Measurements from ENCODE around the gene DHRS13. TPM values are rescaled to one million over a fixed set of nuclear protein-coding genes. Genes with fewer than 3 reads are reported as not detected.

Gene DHRS13
- total RNA-seq, 3 donors from 2014 or later = 7.1 to 10.1 (median 7.3) TPM

DNA sequence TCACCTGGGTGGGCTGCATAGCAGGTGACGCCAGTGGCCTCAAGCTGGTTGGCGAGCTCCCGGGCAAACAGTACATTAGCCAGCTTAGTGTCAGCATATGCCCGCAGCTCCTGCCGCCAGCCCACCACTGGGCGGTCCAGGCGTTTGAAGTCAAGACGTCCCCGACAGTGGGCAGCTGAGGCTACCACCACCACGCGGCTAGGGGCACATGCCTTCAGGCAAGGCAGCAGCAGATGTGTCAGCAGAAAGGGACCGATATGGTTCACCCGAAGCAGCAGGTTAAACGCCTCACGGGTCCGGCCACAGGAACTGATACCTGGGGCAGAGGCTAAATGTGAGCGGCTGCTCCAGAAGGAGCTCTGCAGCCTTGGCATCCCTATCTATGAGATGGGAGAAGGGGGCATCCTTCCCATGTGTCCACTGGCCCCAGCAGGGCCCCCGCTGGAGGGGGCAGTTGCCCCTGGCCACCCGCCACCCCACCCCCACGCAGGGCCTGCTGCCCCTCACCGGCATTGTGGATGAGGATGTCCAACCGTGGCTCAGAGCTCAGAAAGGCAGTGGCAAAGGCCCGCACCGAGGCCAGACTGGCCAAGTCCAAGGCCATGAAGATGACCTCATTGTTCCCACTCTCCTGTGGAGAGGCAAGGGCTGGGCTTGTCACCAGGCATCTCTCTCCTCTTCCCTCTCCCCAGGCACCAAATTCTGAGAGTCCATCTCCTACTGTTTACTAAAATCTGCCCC, 1.7 kb downstream of the DHRS13 start:
- intact Hi-C loops (cut with DNase I, micrococcal nuclease) = no loop called here
- Histone ChIP-seq H3K4me1 (ENCODE audit: low read depth) (peaks cover 29% of the 10 kb centered on the region), H3K36me3 (ENCODE audit: low read depth) (no peaks in the 10 kb centered on the region), H3K9me3 (no peaks in the 10 kb centered on the region), H3K4me3 (no peak overlapping the region)
- TF ChIP-seq, protein P1, sequence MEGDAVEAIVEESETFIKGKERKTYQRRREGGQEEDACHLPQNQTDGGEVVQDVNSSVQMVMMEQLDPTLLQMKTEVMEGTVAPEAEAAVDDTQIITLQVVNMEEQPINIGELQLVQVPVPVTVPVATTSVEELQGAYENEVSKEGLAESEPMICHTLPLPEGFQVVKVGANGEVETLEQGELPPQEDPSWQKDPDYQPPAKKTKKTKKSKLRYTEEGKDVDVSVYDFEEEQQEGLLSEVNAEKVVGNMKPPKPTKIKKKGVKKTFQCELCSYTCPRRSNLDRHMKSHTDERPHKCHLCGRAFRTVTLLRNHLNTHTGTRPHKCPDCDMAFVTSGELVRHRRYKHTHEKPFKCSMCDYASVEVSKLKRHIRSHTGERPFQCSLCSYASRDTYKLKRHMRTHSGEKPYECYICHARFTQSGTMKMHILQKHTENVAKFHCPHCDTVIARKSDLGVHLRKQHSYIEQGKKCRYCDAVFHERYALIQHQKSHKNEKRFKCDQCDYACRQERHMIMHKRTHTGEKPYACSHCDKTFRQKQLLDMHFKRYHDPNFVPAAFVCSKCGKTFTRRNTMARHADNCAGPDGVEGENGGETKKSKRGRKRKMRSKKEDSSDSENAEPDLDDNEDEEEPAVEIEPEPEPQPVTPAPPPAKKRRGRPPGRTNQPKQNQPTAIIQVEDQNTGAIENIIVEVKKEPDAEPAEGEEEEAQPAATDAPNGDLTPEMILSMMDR (IDR thresholded peaks at IDR 0.05) = no peak
- ATAC-seq = no peak
- no peak for DNase-seq

DNA sequence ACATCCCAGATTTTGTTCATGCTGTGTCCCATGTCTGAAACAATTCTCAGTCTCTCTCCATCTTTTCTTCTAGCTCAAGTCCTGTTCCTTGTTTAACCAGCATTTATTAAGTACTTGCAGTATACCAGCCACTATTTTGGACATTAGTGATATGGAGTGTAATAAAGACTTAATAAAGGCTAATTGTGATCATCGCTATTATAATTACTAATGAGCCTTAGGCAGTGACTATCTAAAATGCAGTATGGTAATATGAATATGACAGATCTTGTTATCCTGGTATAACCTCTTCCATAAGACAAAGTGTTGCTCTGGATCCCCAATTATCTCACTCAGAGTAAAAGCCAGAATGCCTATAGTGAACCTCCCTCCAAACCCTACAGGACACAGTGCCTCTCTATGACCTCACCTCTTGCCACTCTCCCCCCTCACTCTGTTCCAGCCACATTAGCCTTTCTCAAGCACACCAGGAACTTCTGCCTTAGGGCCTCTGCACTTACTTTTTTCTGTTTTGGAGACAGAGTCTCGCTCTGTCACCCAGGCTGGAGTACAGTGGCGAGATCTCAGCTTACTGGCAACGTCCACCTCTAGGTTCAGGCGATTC, 3.6 kb downstream of the DHRS13 start:
- DNase-seq (no peak), ATAC-seq (no peak)
- Histone ChIP-seq H3K9me3 (no peaks in the 10 kb centered on the region), H3K4me1 (ENCODE audit: low read depth) (peaks cover 23% of the 10 kb centered on the region), H3K4me3 (no peak overlapping the region), H3K36me3 (ENCODE audit: low read depth) (no peaks in the 10 kb centered on the region)
- intact Hi-C loops (cut with DNase I, micrococcal nuclease) = no loop called here
- TF ChIP-seq, protein P1 (IDR thresholded peaks at IDR 0.05) = no peak

DNA sequence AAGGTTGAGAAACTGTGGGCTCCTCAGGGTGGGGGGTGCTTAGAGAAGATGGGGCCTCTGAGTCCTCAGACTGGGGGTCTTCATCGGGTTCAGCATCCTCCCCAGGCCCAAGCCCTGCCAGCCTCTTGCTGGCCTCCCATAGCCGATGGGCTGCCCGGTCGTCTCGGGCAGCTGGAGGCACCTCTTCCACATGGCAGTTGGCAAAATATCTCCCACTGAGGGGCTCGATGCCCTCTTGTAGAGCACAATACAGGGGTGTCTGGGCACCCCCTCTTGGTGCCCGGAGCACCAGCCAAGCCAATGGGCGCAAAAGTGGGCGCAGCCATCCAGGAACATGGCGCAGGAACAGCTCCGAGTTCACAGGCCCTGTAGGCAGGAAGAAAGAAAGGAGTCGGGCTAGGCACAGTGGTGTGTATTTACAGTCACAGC, 4.3 kb downstream of the DHRS13 start:
- Histone ChIP-seq H3K36me3 (ENCODE audit: low read depth) (no peaks in the 10 kb centered on the region), H3K9me3 (no peaks in the 10 kb centered on the region), H3K4me3 (no peak overlapping the region), H3K4me1 (ENCODE audit: low read depth) (peaks cover 27% of the 10 kb centered on the region)
- DNase-seq (no peak), ATAC-seq (no peak)
- TF ChIP-seq, protein P1 (IDR thresholded peaks at IDR 0.05) = no peak
- intact Hi-C loops (cut with DNase I, micrococcal nuclease) = no loop called here

DNA sequence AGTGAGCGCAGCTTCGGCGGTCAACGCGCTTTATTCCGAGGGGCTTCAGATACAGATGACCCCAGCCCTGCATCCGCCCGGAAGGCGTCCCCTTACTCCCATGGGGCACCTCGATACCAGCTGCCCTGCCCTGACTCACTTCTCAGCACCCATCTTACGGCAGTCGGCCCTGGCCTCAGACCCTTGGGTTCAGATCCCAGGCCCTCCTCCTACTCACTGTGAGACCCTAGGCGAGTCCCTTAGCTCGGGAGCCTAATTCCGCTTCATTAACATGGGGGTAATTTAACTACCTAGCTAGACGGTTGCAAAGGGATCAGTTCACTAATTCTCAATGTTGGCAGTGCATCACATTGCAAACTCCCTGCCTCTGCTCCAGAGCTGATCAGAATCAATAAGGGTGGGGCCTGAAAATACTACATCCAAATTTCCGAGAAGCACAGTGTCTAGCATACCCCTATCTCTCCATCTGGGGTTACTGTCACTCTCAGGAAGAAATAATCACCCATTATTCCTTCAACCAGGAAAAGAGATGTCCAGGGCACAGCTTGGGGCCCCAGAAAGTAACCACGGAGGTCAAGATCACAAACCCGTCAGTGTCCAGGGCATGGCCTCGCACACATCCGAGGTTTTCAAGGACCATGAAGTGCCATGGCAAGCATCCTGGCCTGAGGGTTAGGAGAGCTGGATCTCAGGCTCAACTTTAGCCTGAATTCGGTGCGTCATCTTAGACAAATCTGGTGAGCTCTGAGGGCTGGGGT, 4.9 kb downstream of the DHRS13 start:
- intact Hi-C loops (cut with DNase I, micrococcal nuclease) = no loop called here
- H3K9me3 ChIP-seq = no peaks in the 10 kb centered on the region
- H3K4me3 ChIP-seq = peak overlapping the region; percentile 37
- peak in 1 of 3 donors; percentile 80 for DNase-seq
- no peaks in the 10 kb centered on the region for H3K36me3 ChIP-seq (ENCODE audit: low read depth)
- ATAC-seq = no peak
- TF ChIP-seq, protein P1 (IDR thresholded peaks at IDR 0.05) = no peak
- peaks cover 33% of the 10 kb centered on the region for H3K4me1 ChIP-seq (ENCODE audit: low read depth)

DNA sequence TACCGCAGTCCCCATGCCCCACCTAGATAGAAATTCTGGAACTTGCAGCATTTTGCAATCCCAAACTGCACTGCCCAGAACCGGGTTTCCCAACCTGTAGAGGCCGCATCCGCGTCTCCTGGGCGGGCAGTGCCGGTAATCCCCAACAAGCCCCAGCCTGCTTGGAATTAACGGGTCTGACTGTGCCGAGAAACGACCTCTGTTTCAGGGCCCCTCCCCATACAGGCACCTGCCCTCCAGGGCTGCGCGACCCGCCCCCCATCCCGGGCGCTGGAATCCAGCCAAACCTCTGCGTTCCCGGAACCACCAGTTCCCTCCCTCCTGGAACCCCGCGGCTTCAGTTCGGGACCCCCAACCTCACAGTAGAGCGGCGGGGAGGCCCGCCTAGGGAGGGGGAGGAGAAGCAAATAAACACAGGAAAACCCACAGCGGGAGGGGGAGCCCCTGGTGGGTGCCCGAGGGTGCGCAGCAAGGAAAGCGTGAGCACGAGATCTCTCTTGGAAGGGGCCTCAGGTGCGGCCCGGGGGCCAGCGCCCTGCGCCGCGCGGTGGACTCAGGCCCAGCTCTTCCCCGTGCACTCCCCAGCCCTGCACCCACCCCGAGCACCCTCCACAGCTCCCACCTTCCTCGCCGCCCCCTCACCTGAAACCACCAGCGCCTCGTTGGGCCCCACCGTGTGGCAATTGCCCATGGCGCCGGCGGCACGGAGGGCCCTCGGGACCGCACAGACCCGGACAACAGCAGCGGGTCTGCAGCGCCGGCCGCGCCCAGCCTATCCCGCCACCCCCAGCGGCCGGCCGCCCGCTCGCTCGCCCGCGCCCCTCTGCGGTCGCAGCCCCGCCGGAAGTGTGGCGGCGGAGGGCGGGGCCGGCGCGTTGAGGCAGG, 5.8 kb downstream of the DHRS13 start, which contains the start of gene FLOT2:
FLOT2 (minus strand) TSS at position 850 of the 885 bp plus-strand sequence; CDS start at position 691, 159 bp downstream.
- Histone ChIP-seq H3K4me3 (peak within 1 kb of the TSS; percentile 37), H3K4me1 (ENCODE audit: low read depth) (peaks cover 37% of the 10 kb centered on the region), H3K9me3 (no peaks in the 10 kb centered on the region), H3K36me3 (ENCODE audit: low read depth) (no peaks in the 10 kb centered on the region)
- peak; percentile 77 for ATAC-seq
- intact Hi-C loops (cut with DNase I, micrococcal nuclease) = no loop called here
- DNase-seq = peak; percentile 69 to 80 (median 78)
- TF ChIP-seq, protein P1 (IDR thresholded peaks at IDR 0.05) = no peak

Data from mucosa of descending colon (tissue), 3 donors.